Smooth muscle cell (in vitro differentiated cells): ENCODE results near the gene LRMDA. TPM values are rescaled to one million over a fixed set of nuclear protein-coding genes. Genes with fewer than 3 reads are reported as not detected.

Experiments
- DNase-seq: peaks from one replicate; lab custom pipeline; 2025; ENCODE audit not compliant: unreplicated experiment; lab: John Stamatoyannopoulos, UW
- H2AFZ ChIP-seq: fragments of 200-600 bp; sonication (generic); 2 replicates; pipeline ENCODE4 v1.6.0; 2016; ENCODE audit warnings: antibody characterized with exemption, low read depth, mild to moderate bottlenecking
- H3F3A ChIP-seq: fragments of 200-600 bp; sonication (generic); 2 replicates; pipeline ENCODE4 v1.6.0; 2017; ENCODE audit warnings: antibody characterized with exemption, low read depth
- H3K27ac ChIP-seq: fragments of 200-600 bp; sonication (generic); 2 replicates; pipeline ENCODE4 v1.5.1; 2016; ENCODE audit warnings: low read depth, mild to moderate bottlenecking
- H3K27me3 ChIP-seq: fragments of 200-600 bp; sonication (generic); 2 replicates; pipeline ENCODE4 v1.6.1; 2016; ENCODE audit warnings: low read depth, mild to moderate bottlenecking
- H3K36me3 ChIP-seq: fragments of 200-600 bp; sonication (generic); 2 replicates; pipeline ENCODE4 v1.5.1; 2016; ENCODE audit warnings: low read depth
- H3K4me1 ChIP-seq: fragments of 200-600 bp; sonication (generic); 2 replicates; pipeline ENCODE4 v1.5.1; 2016; ENCODE audit warnings: low read depth
- H3K4me2 ChIP-seq: fragments of 200-600 bp; sonication (generic); 2 replicates; pipeline ENCODE4 v1.6.0; 2016; ENCODE audit warnings: mild to moderate bottlenecking
- H3K4me3 ChIP-seq: fragments of 200-600 bp; sonication (generic); 2 replicates; pipeline ENCODE4 v1.5.1; 2016; ENCODE audit warnings: mild to moderate bottlenecking
- H3K79me2 ChIP-seq: fragments of 200-600 bp; sonication (generic); 2 replicates; pipeline ENCODE4 v1.6.0; 2016; ENCODE audit warnings: low read depth, mild to moderate bottlenecking
- H3K9ac ChIP-seq: fragments of 200-600 bp; sonication (generic); 2 replicates; pipeline ENCODE4 v1.6.0; 2016; ENCODE audit warnings: low read depth
- H3K9me3 ChIP-seq: fragments of 200-600 bp; sonication (generic); replicated peaks from 2 replicates; pipeline ENCODE4 v1.5.1; 2016; ENCODE audit warnings: low read depth
- H4K20me1 ChIP-seq: fragments of 200-600 bp; sonication (generic); 2 replicates; pipeline ENCODE4 v1.6.0; 2016; ENCODE audit warnings: low read depth
- WGBS: methylation state at CpG from one replicate; pipeline ENCODE4 v1.1.7; 2016; ENCODE audit warnings: low lambda C conversion rate; 5-methylcytosine and 5-hydroxymethylcytosine counted together
- polyA plus RNA-seq: library from polyadenylated mRNA; unstranded; fragments of >200 nt; fragmentation: Nextera tagmentation; extraction: Ambion mirVana; gene quantifications from 2 replicates; pipeline ENCODE4 v1.2.1, GENCODE V29; 2016
- total RNA-seq: library from RNA; depleted of rRNA; stranded (reverse); fragments of >200 nt; gene quantifications from 2 replicates; pipeline ENCODE4 v1.2.3, GENCODE V29; 2014
- TF ChIP-seq, protein P1 (sequence below): fragments of 200-600 bp; sonication (generic); IDR thresholded peaks from 2 replicates; pipeline ENCODE4 v1.5.1; 2017; ENCODE audit warnings: borderline replicate concordance, mild to moderate bottlenecking, antibody characterized with exemption; ENCODE audit not compliant: insufficient read depth, poor library complexity, severe bottlenecking

Gene LRMDA
- total and polyA plus RNA-seq, 2 experiments from 2014 or later = 1.5 to 1.6 TPM

DNA sequence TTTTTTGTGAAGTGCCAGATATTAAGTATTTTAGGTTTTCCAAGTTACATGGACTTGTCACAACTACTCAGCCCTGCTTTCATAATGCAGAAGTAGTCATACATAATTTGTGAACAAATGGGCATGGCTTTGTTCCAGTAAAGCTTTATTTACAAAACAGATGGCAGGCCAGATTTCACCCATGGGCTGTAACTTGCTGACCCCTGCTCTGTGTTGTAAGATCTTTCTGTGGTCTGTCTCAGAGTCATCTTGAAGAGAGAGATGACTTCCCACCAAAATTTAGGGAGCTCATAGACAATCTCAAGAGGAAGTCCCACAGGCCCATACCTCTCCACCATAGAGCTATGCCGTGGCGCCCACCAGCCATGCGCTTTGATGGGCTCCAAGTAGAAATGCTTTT, 616.1 kb downstream of the LRMDA start:
- H3F3A ChIP-seq = no peaks in the 10 kb centered on the region
- no peak overlapping the region for H2AFZ ChIP-seq
- H3K4me2 ChIP-seq = no peak overlapping the region
- H3K36me3 ChIP-seq = no peaks in the 10 kb centered on the region
- peaks cover 8% of the 10 kb centered on the region for H3K4me1 ChIP-seq
- no peaks in the 10 kb centered on the region for H3K79me2 ChIP-seq
- H3K4me3 ChIP-seq = no peak overlapping the region
- 97% methylated on average over 3 of the region's 3 CpGs for WGBS
- TF ChIP-seq, protein P1, sequence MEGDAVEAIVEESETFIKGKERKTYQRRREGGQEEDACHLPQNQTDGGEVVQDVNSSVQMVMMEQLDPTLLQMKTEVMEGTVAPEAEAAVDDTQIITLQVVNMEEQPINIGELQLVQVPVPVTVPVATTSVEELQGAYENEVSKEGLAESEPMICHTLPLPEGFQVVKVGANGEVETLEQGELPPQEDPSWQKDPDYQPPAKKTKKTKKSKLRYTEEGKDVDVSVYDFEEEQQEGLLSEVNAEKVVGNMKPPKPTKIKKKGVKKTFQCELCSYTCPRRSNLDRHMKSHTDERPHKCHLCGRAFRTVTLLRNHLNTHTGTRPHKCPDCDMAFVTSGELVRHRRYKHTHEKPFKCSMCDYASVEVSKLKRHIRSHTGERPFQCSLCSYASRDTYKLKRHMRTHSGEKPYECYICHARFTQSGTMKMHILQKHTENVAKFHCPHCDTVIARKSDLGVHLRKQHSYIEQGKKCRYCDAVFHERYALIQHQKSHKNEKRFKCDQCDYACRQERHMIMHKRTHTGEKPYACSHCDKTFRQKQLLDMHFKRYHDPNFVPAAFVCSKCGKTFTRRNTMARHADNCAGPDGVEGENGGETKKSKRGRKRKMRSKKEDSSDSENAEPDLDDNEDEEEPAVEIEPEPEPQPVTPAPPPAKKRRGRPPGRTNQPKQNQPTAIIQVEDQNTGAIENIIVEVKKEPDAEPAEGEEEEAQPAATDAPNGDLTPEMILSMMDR = no peak
- no peaks in the 10 kb centered on the region for H3K27me3 ChIP-seq
- H3K9me3 ChIP-seq = no peaks in the 10 kb centered on the region
- H3K27ac ChIP-seq = no peak overlapping the region
- no peak overlapping the region for H3K9ac ChIP-seq
- no peak for DNase-seq
- no peaks in the 10 kb centered on the region for H4K20me1 ChIP-seq

DNA sequence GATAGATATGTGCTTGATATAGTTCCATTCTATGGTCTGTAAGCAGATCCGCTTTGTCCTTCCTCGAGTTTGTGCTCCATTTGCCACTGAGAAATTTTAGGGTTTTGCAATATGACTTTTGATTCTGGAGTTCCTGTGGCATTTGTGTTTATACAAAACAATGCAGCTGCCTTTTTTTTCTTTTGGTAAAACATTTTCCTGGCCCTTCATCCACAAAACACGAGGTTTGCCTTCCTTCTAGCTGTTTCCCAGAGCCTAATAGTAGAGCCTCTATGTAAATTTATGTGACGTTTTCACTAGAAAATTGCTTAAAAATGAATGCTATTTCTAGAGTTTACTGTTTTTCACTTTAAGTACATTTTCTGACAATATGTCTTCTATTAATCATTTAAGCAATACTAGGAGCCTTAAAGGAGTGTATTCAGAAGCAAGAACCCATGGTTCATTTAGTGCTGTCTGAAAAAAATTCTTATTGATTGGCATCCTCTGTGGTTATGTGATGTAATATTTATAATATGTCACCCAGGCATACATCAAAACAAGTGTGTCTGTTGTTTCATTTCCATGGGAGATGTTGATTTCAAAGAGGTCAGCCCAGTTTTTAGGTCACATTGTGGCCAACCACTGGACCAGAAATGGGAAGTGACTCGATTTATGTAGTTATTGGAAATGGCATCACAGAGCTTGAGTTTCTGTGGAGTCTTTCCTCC, 618.3 kb downstream of the LRMDA start:
- H3K4me1 ChIP-seq = peaks cover 8% of the 10 kb centered on the region
- 75% methylated on average over 5 of the region's 5 CpGs for WGBS
- H3K36me3 ChIP-seq = no peaks in the 10 kb centered on the region
- no peak overlapping the region for H3K9ac ChIP-seq
- no peaks in the 10 kb centered on the region for H3K79me2 ChIP-seq
- no peak overlapping the region for H3K4me3 ChIP-seq
- H3K4me2 ChIP-seq = no peak overlapping the region
- H3K27ac ChIP-seq = no peak overlapping the region
- no peak overlapping the region for H2AFZ ChIP-seq
- no peaks in the 10 kb centered on the region for H3K9me3 ChIP-seq
- no peaks in the 10 kb centered on the region for H3F3A ChIP-seq
- TF ChIP-seq, protein P1 = no peak
- DNase-seq = no peak
- no peaks in the 10 kb centered on the region for H4K20me1 ChIP-seq
- no peaks in the 10 kb centered on the region for H3K27me3 ChIP-seq

DNA sequence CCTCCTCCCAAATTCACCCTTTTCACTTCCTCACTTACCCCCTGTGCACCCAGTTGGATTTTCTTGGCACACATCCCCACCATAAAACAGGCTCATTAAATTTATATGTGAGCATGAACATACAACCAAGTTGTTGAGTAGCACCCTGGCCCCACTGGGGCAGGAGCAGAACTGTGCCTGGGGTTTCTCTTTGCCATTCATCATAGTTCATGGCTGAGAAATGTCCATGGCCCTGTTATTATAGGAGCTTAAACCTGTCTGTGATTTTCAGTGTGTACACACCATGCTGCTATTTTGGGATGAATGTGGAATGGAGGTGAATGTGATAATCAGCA, 618.8 kb downstream of the LRMDA start:
- Histone ChIP-seq H4K20me1 (no peaks in the 10 kb centered on the region), H3K4me3 (no peak overlapping the region), H3K27ac (no peak overlapping the region), H3K4me2 (peak overlapping the region; percentile 12), H3F3A (no peaks in the 10 kb centered on the region), H2AFZ (no peak overlapping the region), H3K79me2 (no peaks in the 10 kb centered on the region), H3K4me1 (peaks cover 8% of the 10 kb centered on the region), H3K27me3 (no peaks in the 10 kb centered on the region), H3K9me3 (no peaks in the 10 kb centered on the region), H3K9ac (no peak overlapping the region), H3K36me3 (no peaks in the 10 kb centered on the region)
- TF ChIP-seq, protein P1 = no peak
- no peak for DNase-seq
